GM18867 (cell line): Measurements from ENCODE around the gene SPTSSA.
"Not testable (repeated sequence)": the region's sequence is repeated elsewhere in the genome, so short reads cannot be mapped to it uniquely, and the experiment has no call there.

ENCODE experiments used
- ATAC-seq: cut with Tn5 transposase; IDR thresholded peaks from one replicate; pipeline ENCODE4 v1.9.1; 2021; ENCODE audit warnings: mild to moderate bottlenecking, moderate library complexity; ENCODE audit not compliant: unreplicated experiment

The SPTSSA gene

GRCh38 chr14:34428102-34428466 lies 34.0 kb downstream of the SPTSSA start:
- not testable (repeated sequence) for ATAC-seq

GRCh38 chr14:34426313-34427295 lies 35.4 kb downstream of the SPTSSA start:
- no peak for ATAC-seq

- ATAC-seq: no peak
Measured at GRCh38 chr14:34425095-34425851, 36.8 kb downstream of the SPTSSA start.

- ATAC-seq: no peak
Measured at GRCh38 chr14:34424488-34424887, 37.6 kb downstream of the SPTSSA start.

GRCh38 chr14:34423445-34423844 lies 38.6 kb downstream of the SPTSSA start:
- ATAC-seq: no peak

- no peak for ATAC-seq
Measured at GRCh38 chr14:34420547-34421150, 41.4 kb downstream of the SPTSSA start.

GRCh38 chr14:34409721-34410120 lies 52.3 kb downstream of the SPTSSA start:
- ATAC-seq: no peak

- ATAC-seq: no peak
Measured at GRCh38 chr14:34407951-34408350, 54.1 kb downstream of the SPTSSA start.

- ATAC-seq: no peak
Measured at GRCh38 chr14:34404416-34404815, 57.6 kb downstream of the SPTSSA start.

- no peak for ATAC-seq
Measured at GRCh38 chr14:34403646-34404045, 58.4 kb downstream of the SPTSSA start.

GRCh38 chr14:34398024-34398423 lies 64.0 kb downstream of the SPTSSA start:
- ATAC-seq: no peak

- no peak for ATAC-seq
Measured at GRCh38 chr14:34387974-34388516, 74.0 kb downstream of the SPTSSA start.

GRCh38 chr14:34386865-34387485 lies 75.1 kb downstream of the SPTSSA start:
- ATAC-seq: no peak

GRCh38 chr14:34385881-34386280 lies 76.2 kb downstream of the SPTSSA start:
- not testable (repeated sequence) for ATAC-seq

- no peak for ATAC-seq
Measured at GRCh38 chr14:34383839-34384238, 78.2 kb downstream of the SPTSSA start.
